GM12864 (cell line): Measurements from ENCODE around the gene CPLX1.
"Not testable (repeated sequence)": the region's sequence is repeated elsewhere in the genome, so short reads cannot be mapped to it uniquely, and the experiment has no call there.

Experiments
- DNase-seq: peaks from one replicate; pipeline ENCODE4 v3.0.0-alpha.2; 2011; ENCODE audit warnings: low read depth
- H3K4me3 ChIP-seq: 2 replicates; pipeline ENCODE4 v1.5.1; 2011; ENCODE audit warnings: mild to moderate bottlenecking, low read depth, low read length, control low read depth
- TF ChIP-seq, protein P1 (sequence below): IDR thresholded peaks from 2 replicates; pipeline ENCODE4 v1.5.1; 2011; ENCODE audit warnings: low read depth, mild to moderate bottlenecking, moderate library complexity, low read length, control low read depth, inconsistent platforms; ENCODE audit errors: missing control alignments

Gene CPLX1

GRCh38 chr4:761739-762138, 64.2 kb downstream of the CPLX1 start:
- TF ChIP-seq, protein P1, sequence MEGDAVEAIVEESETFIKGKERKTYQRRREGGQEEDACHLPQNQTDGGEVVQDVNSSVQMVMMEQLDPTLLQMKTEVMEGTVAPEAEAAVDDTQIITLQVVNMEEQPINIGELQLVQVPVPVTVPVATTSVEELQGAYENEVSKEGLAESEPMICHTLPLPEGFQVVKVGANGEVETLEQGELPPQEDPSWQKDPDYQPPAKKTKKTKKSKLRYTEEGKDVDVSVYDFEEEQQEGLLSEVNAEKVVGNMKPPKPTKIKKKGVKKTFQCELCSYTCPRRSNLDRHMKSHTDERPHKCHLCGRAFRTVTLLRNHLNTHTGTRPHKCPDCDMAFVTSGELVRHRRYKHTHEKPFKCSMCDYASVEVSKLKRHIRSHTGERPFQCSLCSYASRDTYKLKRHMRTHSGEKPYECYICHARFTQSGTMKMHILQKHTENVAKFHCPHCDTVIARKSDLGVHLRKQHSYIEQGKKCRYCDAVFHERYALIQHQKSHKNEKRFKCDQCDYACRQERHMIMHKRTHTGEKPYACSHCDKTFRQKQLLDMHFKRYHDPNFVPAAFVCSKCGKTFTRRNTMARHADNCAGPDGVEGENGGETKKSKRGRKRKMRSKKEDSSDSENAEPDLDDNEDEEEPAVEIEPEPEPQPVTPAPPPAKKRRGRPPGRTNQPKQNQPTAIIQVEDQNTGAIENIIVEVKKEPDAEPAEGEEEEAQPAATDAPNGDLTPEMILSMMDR, result no peak
- DNase-seq, result no peak
- H3K4me3 ChIP-seq, result no peak overlapping the region

DNA sequence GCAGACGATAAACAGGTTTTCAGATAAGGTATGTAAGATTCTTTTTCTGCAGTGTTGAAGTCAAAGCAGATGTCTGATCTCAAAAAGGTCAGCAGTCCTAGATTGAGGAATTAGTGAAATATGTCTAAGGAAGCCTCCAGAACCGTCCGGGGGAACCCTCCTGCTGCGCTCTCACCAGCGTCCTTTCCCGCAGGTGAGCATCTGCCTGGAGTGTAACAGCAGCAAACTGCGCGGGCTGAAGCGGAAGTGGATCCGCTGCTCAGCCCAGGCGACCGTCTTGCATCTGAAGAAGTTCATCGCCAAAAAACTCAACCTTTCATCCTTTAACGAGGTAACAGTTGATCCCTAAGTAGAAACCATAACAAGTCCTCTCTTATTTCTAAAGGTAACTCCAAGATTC, 64.8 kb downstream of the CPLX1 start:
- no peak overlapping the region for H3K4me3 ChIP-seq
- TF ChIP-seq, protein P1, result no peak
- DNase-seq, result no peak

DNA sequence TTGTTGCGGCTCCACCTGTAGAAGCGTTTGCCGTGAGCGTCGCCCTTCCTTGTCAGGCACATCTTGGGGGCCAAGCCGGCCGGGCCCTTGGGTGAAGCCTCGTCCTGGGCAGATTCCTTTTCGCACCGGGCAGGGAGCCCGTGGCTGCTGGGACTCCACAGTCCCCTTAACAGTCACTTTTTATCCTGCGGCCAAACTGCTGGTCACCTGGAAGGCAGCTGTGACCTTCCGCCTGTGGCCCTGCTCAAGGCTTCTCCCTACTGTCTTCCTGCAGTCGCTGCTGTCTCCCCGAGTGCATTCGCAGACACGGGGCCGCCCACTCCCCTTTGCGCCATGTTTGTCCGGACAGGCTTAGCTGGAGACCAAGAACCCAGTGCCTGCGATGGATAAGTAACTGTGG, 65.3 kb downstream of the CPLX1 start:
- TF ChIP-seq, protein P1, result no peak
- no peak for DNase-seq
- H3K4me3 ChIP-seq, result no peak overlapping the region

- H3K4me3 ChIP-seq, DNase-seq: not testable (repeated sequence)
Observed at GRCh38 chr4:759810-760209, 66.1 kb downstream of the CPLX1 start.

- no peak overlapping the region for H3K4me3 ChIP-seq
- DNase-seq, result no peak
- TF ChIP-seq, protein P1, result no peak
Observed at GRCh38 chr4:757111-757510, 68.8 kb downstream of the CPLX1 start.

DNA sequence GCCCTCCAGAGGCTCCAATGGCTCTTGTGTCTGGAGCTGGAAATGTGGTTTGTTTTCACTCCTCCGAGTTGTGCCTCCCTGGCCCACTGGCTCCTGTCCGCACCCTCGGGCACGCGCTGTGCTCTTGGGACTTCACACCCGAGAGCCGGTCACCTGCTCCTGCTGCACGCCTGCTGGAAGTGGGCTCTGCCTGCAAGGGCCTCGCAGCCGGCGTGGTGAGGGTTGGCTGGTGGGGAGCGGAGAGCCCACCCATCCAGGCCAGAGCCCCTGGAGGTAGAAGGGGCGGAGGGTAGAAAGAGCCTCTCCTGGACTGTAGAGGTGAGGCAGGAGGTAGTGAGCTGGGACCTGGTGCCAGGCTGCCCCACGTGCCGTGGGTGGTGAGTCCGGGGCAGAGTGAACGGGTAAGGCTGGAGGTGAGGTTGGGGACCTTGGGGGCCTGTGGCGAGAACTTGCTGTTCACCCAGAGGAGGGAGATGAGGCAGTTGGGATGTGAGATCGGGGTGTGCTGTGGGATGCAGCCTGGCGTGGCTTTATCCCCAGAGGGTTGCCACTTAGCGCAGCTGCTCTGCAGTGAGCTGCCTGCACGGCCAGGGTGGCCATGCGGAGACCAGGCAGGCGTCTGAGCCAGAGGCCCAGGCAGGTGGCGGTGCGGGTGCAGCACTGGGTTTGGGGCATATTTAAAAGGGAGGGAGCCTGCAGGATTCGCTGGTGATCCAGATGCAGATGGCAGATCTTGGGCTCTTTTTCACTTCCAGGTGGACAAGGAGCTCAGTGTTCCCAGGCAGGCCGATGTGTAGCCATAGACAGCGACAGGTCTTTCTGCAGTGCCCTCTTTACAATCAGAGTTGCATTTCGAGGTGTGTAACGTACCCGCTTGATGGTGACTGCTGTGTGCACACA, 71.5 kb downstream of the CPLX1 start:
- no peak overlapping the region for H3K4me3 ChIP-seq

DNA sequence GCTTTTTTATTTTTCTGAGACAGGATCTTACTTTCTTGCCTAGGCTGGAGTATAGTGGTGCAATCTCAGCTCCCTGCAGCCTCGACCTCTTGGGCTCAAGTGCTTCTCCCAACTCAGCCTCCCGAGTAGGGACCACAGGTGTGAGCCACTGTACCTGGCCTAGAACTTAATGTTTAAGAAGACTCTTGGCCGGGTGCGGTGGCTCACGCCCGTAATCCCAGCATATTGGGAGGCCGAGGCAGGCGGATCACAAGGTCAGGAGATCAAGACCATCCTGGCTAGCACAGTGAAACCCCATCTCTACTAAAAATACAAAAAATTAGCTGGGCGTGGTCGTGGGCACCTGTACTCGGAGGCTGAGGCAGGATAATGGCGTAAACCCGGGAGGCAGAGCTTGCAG, 72.7 kb downstream of the CPLX1 start:
- not testable (repeated sequence) for DNase-seq, H3K4me3 ChIP-seq

More for the DNA sequence above, 71.5 kb downstream of the CPLX1 start:
- DNase-seq, result no peak
- TF ChIP-seq, protein P1, result no peak

- no peak for DNase-seq
- TF ChIP-seq, protein P1, result no peak
Observed at GRCh38 chr4:752196-752861, 73.6 kb downstream of the CPLX1 start.

More at GRCh38 chr4:752196-752861, 73.6 kb downstream of the CPLX1 start:
- H3K4me3 ChIP-seq, result no peak overlapping the region
